H1 (cell line): ENCODE results near the gene DOCK1. TPM values are rescaled to one million over a fixed set of nuclear protein-coding genes. Genes with fewer than 3 reads are reported as not detected.

Experiments used
- CHD7 ChIP-seq: fragments of 300-600 bp; sonication (generic); IDR thresholded peaks from 2 replicates; pipeline ENCODE4 v1.7.1; 2012; ENCODE audit warnings: low read length, moderate library complexity, mild to moderate bottlenecking, inconsistent platforms; ENCODE audit not compliant: insufficient replicate concordance
- RNF2 ChIP-seq: fragments of 200-900, 300-1000 bp; sonication (generic); IDR thresholded peaks from 2 replicates; pipeline ENCODE4 v1.7.1; 2016; ENCODE audit warnings: borderline replicate concordance, low read depth, mild to moderate bottlenecking, antibody characterized with exemption, low read length; ENCODE audit not compliant: poor library complexity, severe bottlenecking; ENCODE audit errors: missing control alignments
- TAF1 ChIP-seq: IDR thresholded peaks from 2 replicates; pipeline ENCODE4 v1.6.1; 2011; ENCODE audit warnings: mild to moderate bottlenecking, low read depth, low read length
- ZNF274 ChIP-seq: IDR thresholded peaks from 2 replicates; pipeline ENCODE4 v1.7.0; 2012; ENCODE audit warnings: low read length, borderline replicate concordance; ENCODE audit errors: extremely low read depth
- polyA plus RNA-seq, 7 experiments: library from polyadenylated mRNA; depleted of rRNA in 3 of 7; stranded (reverse) in 5 of 7; unstranded in 2 of 7; fragments of >200 nt in 5 of 7; fragments of 200-250 nt in 2 of 7; gene quantifications; 1 replicate in 5 of 7; 2 replicates in 1 of 7; 4 replicates in 1 of 7; pipeline versions ENCODE4 v1.2.1 to v1.2.3, GENCODE V29; 2011 to 2013; ENCODE audit warnings: missing spikeins in 2 of 7, mixed read lengths in 2 of 7
- total RNA-seq: library from RNA; stranded (reverse); fragmentation: NEBNext Ultra II Directional; extraction: Animal tissue kit (Norgen Biotek cat#: 25700); gene quantifications from 2 replicates; pipeline ENCODE4 v1.2.1, GENCODE V29; 2021

DOCK1 gene
- total and polyA plus RNA-seq, 2 of the 8 experiments (the other 6 are each of a cell fraction or from before 2014, with no cell fraction given), result 11.6 to 53.0 TPM

DNA sequence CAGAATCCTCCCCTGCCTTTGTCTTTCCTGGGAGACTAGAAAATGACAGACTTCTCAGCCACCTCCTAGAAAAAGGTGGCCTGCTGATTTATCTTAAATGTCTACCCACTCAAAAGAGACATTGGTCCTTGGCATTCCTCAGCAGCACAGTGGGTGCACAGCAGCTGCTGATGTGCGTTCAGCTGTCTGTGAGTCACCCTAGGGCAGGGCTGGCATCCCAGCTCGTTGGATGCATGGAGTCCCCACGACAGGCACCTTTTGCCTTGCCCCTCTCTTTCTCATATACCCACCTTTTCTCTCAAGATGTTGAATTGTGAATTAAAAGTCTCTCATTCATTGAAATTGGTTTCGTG, 113.0 kb downstream of the DOCK1 start (continued):
- TF ChIP-seq CHD7, result no peak
- TF ChIP-seq TAF1, result no peak
- TF ChIP-seq ZNF274, result no peak
- no peak for TF ChIP-seq RNF2
- TF ChIP-seq, all 59 proteins: peak for 0
